Hepatocyte (in vitro differentiated cells): ENCODE measurements around the gene EIF4E3. TPM values are rescaled to one million over a fixed set of nuclear protein-coding genes. Genes with fewer than 3 reads are reported as not detected.

Source experiments
- DNase-seq: peaks from one replicate; pipeline ENCODE4 v3.0.0-alpha.2; 2016; ENCODE audit warnings: low spot score
- H2AFZ ChIP-seq: fragments of 200-600 bp; sonication (generic); 2 replicates; pipeline ENCODE4 v1.6.0; 2016; ENCODE audit warnings: antibody characterized with exemption, mild to moderate bottlenecking
- H3K27ac ChIP-seq: fragments of 200-600 bp; sonication (generic); 2 replicates; pipeline ENCODE4 v1.5.1; 2016; ENCODE audit warnings: mild to moderate bottlenecking
- H3K27me3 ChIP-seq: fragments of 200-600 bp; sonication (generic); 2 replicates; pipeline ENCODE4 v1.6.1; 2016
- H3K36me3 ChIP-seq: fragments of 200-600 bp; sonication (generic); replicated peaks from 2 replicates; pipeline ENCODE4 v1.5.1; 2016; ENCODE audit warnings: low read depth; ENCODE audit not compliant: insufficient read depth
- H3K4me1 ChIP-seq: fragments of 200-600 bp; sonication (generic); 2 replicates; pipeline ENCODE4 v1.5.1; 2016; ENCODE audit warnings: mild to moderate bottlenecking, moderate library complexity; ENCODE audit not compliant: insufficient read depth
- H3K4me2 ChIP-seq: fragments of 200-600 bp; sonication (generic); 2 replicates; pipeline ENCODE4 v1.6.0; 2016
- H3K4me3 ChIP-seq: fragments of 200-600 bp; sonication (generic); 2 replicates; pipeline ENCODE4 v1.5.1; 2016; ENCODE audit warnings: mild to moderate bottlenecking
- H3K79me2 ChIP-seq: fragments of 200-600 bp; sonication (generic); 2 replicates; pipeline ENCODE4 v1.6.0; 2017; ENCODE audit warnings: mild to moderate bottlenecking
- H3K9me2 ChIP-seq: fragments of 200-600 bp; sonication (generic); replicated peaks from 2 replicates; pipeline ENCODE4 v1.6.0; 2017; ENCODE audit warnings: mild to moderate bottlenecking; ENCODE audit not compliant: insufficient read depth
- H3K9me3 ChIP-seq: fragments of 200-600 bp; sonication (generic); 2 replicates; pipeline ENCODE4 v1.5.1; 2016; ENCODE audit warnings: low read depth, mild to moderate bottlenecking
- H4K20me1 ChIP-seq: fragments of 200-600 bp; sonication (generic); 2 replicates; pipeline ENCODE4 v1.6.0; 2016; ENCODE audit warnings: mild to moderate bottlenecking; ENCODE audit not compliant: insufficient read depth, poor library complexity, severe bottlenecking
- EZH2 ChIP-seq: fragments of 200-600 bp; sonication (generic); IDR thresholded peaks from 2 replicates; pipeline ENCODE4 v1.6.1; 2016; ENCODE audit warnings: antibody characterized with exemption, mild to moderate bottlenecking, borderline replicate concordance
- EZH2phosphoT487 ChIP-seq: fragments of 200-600 bp; sonication (generic); IDR thresholded peaks from one replicate; pipeline ENCODE4 v1.6.1; 2018; ENCODE audit warnings: antibody characterized with exemption, mild to moderate bottlenecking, low read depth, moderate library complexity; ENCODE audit not compliant: unreplicated experiment, severe bottlenecking
- WGBS: methylation state at CpG from one replicate; pipeline ENCODE4 v1.1.6; 2016; ENCODE audit warnings: low lambda C conversion rate; ENCODE audit errors: missing lambda C conversion rate; 5-methylcytosine and 5-hydroxymethylcytosine counted together
- polyA plus RNA-seq: library from polyadenylated mRNA; unstranded; fragments of >200 nt; fragmentation: Nextera tagmentation; extraction: Ambion mirVana; gene quantifications from 2 replicates; pipeline ENCODE4 v1.2.1, GENCODE V29; 2016
- total RNA-seq: library from RNA; depleted of rRNA; stranded (reverse); fragments of >200 nt; gene quantifications from 2 replicates; pipeline ENCODE4 v1.2.3, GENCODE V29; 2014
- TF ChIP-seq, protein P1 (sequence below): fragments of 200-600 bp; sonication (generic); IDR thresholded peaks from 2 replicates; pipeline ENCODE4 v1.5.1; 2016; ENCODE audit warnings: antibody characterized with exemption, mild to moderate bottlenecking; ENCODE audit not compliant: poor library complexity

EIF4E3 gene
- total and polyA plus RNA-seq, 2 experiments from 2014 or later = 4.1 to 7.4 TPM

DNA sequence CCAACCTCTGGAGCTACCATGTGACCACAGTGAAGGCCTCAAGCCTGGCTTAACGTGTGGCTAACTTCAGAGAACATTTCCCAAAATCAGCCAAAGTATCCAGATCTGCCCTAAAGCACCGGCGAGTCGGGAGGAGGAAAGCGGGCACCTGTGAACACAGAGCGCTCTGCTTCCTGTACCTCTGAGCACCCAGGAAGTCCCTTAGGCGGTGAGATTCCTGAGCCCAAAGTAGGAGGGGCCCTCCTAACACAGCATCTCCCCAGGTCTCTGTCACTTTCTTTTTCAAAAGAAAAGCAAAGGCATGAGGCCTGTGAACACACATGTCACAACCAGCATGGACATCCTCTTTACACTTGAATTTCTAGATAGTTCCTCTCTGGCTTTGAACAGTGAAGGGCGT is 944 bp upstream of the EIF4E3 start:
- Histone ChIP-seq H3K4me2 (peak overlapping the region; percentile 87), H3K9me2 (no peaks in the 10 kb centered on the region), H3K36me3 (no peaks in the 10 kb centered on the region), H3K79me2 (no peaks in the 10 kb centered on the region), H3K9me3 (no peaks in the 10 kb centered on the region), H3K4me1 (peaks cover 6% of the 10 kb centered on the region), H3K27me3 (peaks cover 25% of the 10 kb centered on the region), H4K20me1 (no peaks in the 10 kb centered on the region), H3K27ac (no peak overlapping the region), H2AFZ (no peak overlapping the region), H3K4me3 (no peak overlapping the region)
- 92% methylated on average over 8 of the region's 8 CpGs for WGBS
- TF ChIP-seq EZH2 (no peak), EZH2phosphoT487 (no peak)
- TF ChIP-seq, protein P1, sequence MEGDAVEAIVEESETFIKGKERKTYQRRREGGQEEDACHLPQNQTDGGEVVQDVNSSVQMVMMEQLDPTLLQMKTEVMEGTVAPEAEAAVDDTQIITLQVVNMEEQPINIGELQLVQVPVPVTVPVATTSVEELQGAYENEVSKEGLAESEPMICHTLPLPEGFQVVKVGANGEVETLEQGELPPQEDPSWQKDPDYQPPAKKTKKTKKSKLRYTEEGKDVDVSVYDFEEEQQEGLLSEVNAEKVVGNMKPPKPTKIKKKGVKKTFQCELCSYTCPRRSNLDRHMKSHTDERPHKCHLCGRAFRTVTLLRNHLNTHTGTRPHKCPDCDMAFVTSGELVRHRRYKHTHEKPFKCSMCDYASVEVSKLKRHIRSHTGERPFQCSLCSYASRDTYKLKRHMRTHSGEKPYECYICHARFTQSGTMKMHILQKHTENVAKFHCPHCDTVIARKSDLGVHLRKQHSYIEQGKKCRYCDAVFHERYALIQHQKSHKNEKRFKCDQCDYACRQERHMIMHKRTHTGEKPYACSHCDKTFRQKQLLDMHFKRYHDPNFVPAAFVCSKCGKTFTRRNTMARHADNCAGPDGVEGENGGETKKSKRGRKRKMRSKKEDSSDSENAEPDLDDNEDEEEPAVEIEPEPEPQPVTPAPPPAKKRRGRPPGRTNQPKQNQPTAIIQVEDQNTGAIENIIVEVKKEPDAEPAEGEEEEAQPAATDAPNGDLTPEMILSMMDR = no peak
- DNase-seq = no peak

DNA sequence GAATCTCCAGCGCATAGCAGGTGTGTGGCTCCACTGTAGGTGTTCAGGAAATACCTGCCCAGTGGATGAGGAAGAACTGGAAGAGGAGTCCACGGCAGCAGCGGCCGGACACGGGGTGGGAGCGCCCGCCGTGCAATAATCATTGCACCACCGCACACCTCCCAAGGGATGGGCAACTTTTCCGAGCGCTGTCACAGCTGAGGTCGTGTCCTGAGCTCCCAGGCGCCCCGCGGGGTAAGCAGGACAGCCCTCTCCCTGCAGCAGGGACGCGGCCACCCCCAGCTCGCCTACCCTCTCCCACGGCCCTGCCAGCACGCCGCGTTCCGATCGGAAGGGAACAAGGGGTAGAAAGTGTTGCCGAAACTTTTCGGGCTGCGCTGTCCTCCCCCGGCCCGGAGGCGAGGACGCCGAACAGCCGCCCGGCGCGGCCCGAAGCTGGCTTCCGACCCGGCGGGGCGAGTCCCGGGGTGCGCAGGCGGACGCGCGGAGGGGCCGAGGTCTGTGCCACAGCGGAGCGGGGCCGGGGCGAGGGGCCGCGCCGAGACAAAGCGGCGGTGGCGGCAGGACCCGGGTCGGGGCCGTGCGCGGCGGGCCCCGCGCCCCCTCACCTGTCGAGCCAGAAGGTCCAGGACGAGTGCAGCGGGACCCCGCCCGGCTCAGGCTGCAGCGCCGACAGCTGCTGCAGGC is 475 bp downstream of the EIF4E3 start:
- under 1% methylated on average over 50 of the region's 73 CpGs for WGBS
- DNase-seq = peak; percentile 65
- peak overlapping the region; percentile 91 for H3K4me2 ChIP-seq
- peak overlapping the region; percentile 83 for H3K4me3 ChIP-seq
- no peaks in the 10 kb centered on the region for H4K20me1 ChIP-seq
- no peaks in the 10 kb centered on the region for H3K9me2 ChIP-seq
- no peaks in the 10 kb centered on the region for H3K36me3 ChIP-seq
- peak overlapping the region; percentile 98 for H2AFZ ChIP-seq
- TF ChIP-seq EZH2 (no peak), EZH2phosphoT487 (no peak)
- TF ChIP-seq, protein P1 = no peak
- H3K4me1 ChIP-seq = peaks cover 6% of the 10 kb centered on the region
- peak overlapping the region; percentile 46 for H3K27ac ChIP-seq
- no peaks in the 10 kb centered on the region for H3K79me2 ChIP-seq
- H3K9me3 ChIP-seq = no peaks in the 10 kb centered on the region
- H3K27me3 ChIP-seq = peaks cover 25% of the 10 kb centered on the region

DNA sequence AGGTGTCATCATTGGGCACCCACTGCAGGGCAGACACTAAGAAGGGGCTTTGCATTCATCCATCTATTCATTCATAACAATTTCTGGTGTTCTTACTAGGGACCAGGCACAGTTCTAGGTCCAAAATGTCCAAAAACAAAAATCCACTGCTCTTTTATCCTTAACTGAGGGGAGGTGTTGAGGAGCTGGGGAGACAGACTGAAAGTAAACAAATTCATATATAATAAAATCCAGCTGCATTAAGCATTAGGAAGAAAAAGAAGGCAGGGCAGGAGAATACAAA is 1.1 kb downstream of the EIF4E3 start:
- Histone ChIP-seq H3K4me2 (peak overlapping the region; percentile 91), H3K79me2 (no peaks in the 10 kb centered on the region), H4K20me1 (no peaks in the 10 kb centered on the region), H2AFZ (peak overlapping the region; percentile 98), H3K9me2 (no peaks in the 10 kb centered on the region), H3K4me3 (peak overlapping the region; percentile 83), H3K27ac (no peak overlapping the region), H3K36me3 (no peaks in the 10 kb centered on the region), H3K4me1 (peaks cover 6% of the 10 kb centered on the region), H3K27me3 (peaks cover 25% of the 10 kb centered on the region), H3K9me3 (no peaks in the 10 kb centered on the region)
- TF ChIP-seq, protein P1 = no peak
- TF ChIP-seq EZH2phosphoT487 (no peak), EZH2 (no peak)
- no peak for DNase-seq
